ENCODE data around the gene JPH3.
"Not testable (repeated sequence)": the region's sequence is repeated elsewhere in the genome, so short reads cannot be mapped to it uniquely, and the experiment has no call there.

Gene JPH3

DNA sequence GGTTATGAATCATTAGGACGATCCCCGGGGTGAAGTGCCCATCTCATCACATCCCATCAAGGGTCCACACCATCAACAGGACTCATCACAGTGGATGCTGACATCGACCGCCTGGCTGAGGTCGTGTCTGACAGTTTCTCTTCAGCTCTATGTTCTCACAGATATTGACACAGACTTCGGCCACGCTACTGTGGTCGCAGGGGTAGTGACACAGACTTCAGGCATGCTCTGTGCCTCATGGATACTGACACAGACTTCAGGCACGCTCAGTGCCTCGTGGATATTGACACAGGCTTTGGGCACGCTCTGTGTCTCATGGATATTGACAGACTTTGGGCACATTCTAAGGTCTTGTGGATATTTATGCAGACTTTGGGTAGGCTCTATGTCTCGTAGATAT is 113.3 kb downstream of the JPH3 start:
- Histone ChIP-seq H3K4me3 (ENCODE audit: low read length) (no peak overlapping the region), H3K27ac (ENCODE audit: low read length) (no peak overlapping the region), H3K9ac (ENCODE audit: low read depth, low read length) (no peak overlapping the region), H3K4me1 (ENCODE audit: insufficient read depth, low read length) (no peaks in the 10 kb centered on the region), H3K36me3 (ENCODE audit: insufficient read depth, low read depth, low read length) (peaks cover 49% of the 10 kb centered on the region), H3K9me3 (ENCODE audit: insufficient read depth, low read depth, low read length) (no peaks in the 10 kb centered on the region), H3K27me3 (ENCODE audit: insufficient read depth, low read length) (no peaks in the 10 kb centered on the region)

DNA sequence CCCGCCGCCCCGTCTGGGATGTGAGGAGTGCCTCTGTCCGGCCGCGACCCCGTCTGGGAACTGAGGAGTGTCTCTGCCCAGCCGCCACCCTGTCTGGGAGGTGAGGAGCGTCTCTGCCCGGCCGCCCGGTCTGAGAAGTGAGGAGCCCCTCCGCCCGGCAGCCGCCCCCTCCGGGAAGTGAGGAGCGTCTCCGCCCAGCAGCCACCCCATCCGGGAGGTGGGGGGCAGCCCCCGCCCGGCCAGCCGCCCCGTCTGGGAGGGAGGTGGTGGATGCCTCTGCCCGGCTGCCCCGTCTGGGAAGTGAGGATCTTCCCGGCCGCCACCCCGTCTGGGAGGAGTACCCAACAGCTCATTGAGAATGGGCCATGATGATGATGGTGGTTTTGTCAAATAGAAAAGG is 116.5 kb downstream of the JPH3 start:
- H3K27ac ChIP-seq (ENCODE audit: low read length); H3K4me3 ChIP-seq (ENCODE audit: low read length); H3K9me3 ChIP-seq (ENCODE audit: insufficient read depth, low read depth, low read length); H3K4me1 ChIP-seq (ENCODE audit: insufficient read depth, low read length); H3K27me3 ChIP-seq (ENCODE audit: insufficient read depth, low read length); H3K9ac ChIP-seq (ENCODE audit: low read depth, low read length): not testable (repeated sequence)
- peaks cover 61% of the 10 kb centered on the region for H3K36me3 ChIP-seq (ENCODE audit: insufficient read depth, low read depth, low read length)

DNA sequence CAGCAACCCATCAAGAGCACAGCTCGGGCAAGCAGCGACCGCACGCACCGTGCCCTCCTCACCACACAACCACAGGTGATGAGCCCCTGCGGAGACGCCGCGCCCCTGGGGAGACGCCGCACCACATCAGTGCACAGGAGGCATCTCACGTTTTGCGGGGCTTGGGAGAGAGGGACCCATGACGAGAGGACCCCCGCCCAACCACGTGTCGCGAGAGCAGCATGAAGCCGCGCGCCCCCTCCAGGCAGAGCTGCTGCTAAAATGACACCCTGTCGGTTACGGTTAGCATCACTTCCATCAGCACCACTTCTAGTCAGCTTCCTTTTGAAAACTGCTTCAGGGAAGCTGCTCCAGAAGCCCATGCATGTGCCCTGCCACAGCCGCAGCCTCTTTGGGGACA is 118.1 kb downstream of the JPH3 start:
- no peaks in the 10 kb centered on the region for H3K27me3 ChIP-seq (ENCODE audit: insufficient read depth, low read length)
- no peak overlapping the region for H3K27ac ChIP-seq (ENCODE audit: low read length)
- no peaks in the 10 kb centered on the region for H3K4me1 ChIP-seq (ENCODE audit: insufficient read depth, low read length)
- no peaks in the 10 kb centered on the region for H3K9me3 ChIP-seq (ENCODE audit: insufficient read depth, low read depth, low read length)
- H3K4me3 ChIP-seq (ENCODE audit: low read length): no peak overlapping the region
- peaks cover 56% of the 10 kb centered on the region for H3K36me3 ChIP-seq (ENCODE audit: insufficient read depth, low read depth, low read length)
- no peak overlapping the region for H3K9ac ChIP-seq (ENCODE audit: low read depth, low read length)

DNA sequence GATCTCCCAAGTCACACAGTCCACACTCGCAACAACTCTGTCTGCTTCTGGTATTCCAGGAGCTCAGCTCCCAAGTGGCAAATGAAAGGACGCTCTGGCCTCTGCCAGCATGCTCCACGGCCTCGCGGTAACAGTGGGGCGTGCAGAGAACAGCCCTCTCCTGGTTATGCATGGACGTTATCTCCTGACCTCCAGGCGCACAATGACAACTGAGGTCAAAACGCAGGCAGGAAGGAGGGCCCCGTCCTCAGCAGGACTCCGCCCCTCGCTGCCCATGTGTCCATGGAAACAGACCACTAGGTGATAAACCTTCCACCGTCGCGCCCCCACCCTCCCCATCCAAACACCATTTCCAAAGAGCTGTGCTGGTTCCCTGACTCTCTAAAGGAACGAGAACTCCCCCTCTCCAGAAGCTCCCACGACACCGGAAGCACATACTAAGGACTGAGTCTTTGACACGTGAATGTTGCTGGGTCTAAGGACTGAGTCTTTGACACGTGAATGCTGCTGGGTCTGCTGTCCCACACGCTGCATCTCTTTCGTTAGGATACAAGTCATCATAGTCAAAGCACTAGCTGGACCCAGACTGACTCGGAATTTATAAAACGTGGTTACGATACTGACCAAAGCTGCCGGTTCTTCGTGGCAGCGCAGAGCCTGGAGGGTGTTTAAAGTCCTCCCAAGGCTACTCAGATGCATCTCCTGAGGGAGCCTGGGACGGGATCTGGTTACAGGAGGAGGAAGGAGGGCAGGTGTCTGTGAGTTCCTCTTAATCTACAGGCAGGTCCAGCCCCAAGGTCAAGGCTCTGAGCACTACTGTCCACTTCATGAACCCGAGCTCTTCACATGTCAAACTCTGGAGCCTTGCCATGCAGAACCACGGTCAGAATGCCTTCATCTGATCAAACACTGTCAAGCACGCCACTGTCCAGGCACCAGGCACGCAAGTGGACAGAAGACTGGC is 119.6 kb downstream of the JPH3 start:
- peaks cover 53% of the 10 kb centered on the region for H3K36me3 ChIP-seq (ENCODE audit: insufficient read depth, low read depth, low read length)
- no peak overlapping the region for H3K27ac ChIP-seq (ENCODE audit: low read length)
- no peaks in the 10 kb centered on the region for H3K27me3 ChIP-seq (ENCODE audit: insufficient read depth, low read length)
- H3K4me1 ChIP-seq (ENCODE audit: insufficient read depth, low read length): no peaks in the 10 kb centered on the region
- no peak overlapping the region for H3K9ac ChIP-seq (ENCODE audit: low read depth, low read length)
- no peak overlapping the region for H3K4me3 ChIP-seq (ENCODE audit: low read length)
- H3K9me3 ChIP-seq (ENCODE audit: insufficient read depth, low read depth, low read length): no peaks in the 10 kb centered on the region

DNA sequence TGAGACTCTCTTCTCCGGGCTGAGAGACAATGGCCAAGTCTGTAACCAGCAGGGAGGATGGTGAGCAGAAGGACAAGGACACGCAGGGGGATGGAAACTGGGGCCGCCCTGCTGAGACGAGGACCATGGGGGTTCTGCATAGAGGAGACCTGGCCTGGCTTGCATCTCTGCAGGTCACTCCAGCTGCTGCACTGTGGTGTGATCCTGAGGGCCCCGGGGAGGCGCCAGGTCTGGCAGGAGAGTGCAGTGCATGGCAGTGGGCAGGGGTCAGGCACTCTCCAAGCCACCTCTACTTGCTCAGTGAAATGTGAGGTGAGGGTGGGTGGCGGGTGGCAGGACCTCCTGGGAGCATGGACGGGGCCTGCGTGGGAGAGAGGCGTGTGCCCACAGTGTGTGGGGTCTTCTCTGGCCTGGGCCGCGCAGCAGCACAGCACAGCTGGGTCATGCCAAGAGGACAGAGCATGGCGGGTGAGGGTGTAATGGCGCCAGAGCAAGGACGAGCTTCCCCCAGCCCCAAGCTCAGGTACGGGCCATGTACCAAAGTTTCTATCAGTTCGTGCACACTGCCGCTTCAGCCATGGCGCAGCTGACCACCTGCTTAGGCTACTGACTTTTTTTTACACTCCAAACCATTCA is 120.4 kb downstream of the JPH3 start:
- Histone ChIP-seq H3K9me3 (ENCODE audit: insufficient read depth, low read depth, low read length) (no peaks in the 10 kb centered on the region), H3K27ac (ENCODE audit: low read length) (no peak overlapping the region), H3K4me3 (ENCODE audit: low read length) (no peak overlapping the region), H3K9ac (ENCODE audit: low read depth, low read length) (no peak overlapping the region), H3K36me3 (ENCODE audit: insufficient read depth, low read depth, low read length) (peaks cover 51% of the 10 kb centered on the region), H3K27me3 (ENCODE audit: insufficient read depth, low read length) (no peaks in the 10 kb centered on the region), H3K4me1 (ENCODE audit: insufficient read depth, low read length) (no peaks in the 10 kb centered on the region)

DNA sequence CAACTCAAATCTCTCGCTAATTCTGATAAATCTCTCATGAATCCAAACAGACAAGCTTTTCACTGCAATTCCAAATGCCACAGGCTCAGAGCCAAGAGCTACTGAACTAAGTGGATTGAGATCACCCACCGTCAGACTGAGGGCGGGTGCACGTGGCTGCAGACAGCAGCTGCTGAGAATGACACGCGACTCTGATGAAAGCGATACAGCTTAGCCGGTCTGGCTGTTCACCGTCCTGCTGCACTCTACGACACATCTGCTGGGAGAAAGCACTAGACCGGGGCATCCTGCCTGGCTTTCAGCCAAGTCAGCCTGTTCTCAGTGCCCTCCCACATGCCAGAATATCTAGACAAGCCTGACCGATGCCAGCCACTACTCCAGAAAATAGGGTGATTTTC is 120.9 kb downstream of the JPH3 start:
- Histone ChIP-seq H3K27ac (ENCODE audit: low read length) (no peak overlapping the region), H3K4me3 (ENCODE audit: low read length) (no peak overlapping the region), H3K4me1 (ENCODE audit: insufficient read depth, low read length) (no peaks in the 10 kb centered on the region), H3K27me3 (ENCODE audit: insufficient read depth, low read length) (no peaks in the 10 kb centered on the region), H3K36me3 (ENCODE audit: insufficient read depth, low read depth, low read length) (peaks cover 48% of the 10 kb centered on the region), H3K9me3 (ENCODE audit: insufficient read depth, low read depth, low read length) (no peaks in the 10 kb centered on the region), H3K9ac (ENCODE audit: low read depth, low read length) (no peak overlapping the region)

DNA sequence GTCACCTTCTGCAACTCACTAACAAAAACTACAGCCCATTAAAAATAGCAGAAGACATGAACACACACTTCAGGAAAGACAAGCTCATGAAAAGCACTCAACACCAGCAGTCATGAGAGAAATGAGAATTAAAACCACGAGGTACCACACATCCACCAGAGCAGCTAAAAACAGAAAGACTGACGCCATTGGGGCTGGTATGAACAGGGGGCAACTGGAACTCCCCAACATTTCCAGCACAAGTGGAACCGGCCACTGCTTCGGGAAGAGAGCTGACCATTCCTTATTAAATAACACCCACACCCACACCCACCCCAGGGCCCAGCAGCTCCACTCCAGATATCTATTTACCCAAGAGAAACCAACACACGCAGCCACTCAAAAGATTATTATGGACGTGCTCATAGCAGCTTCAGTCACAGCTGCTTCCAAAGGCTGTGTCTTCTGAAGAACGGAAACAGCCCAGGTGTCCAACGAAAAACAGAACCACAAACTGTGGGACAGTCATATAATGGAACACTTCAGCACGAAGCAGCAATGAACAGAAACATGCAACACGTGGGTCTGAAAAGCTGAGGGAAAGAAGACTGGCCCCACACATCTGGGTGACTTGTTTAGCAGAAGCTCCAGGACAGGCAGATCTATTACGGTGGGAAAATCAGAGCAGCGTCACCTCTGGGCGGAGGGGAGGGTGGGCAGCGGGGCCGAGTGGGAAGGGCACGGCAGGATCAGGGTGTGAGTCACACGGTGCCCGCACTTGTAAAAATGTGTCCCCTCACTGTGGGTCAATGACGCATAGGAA is 122.4 kb downstream of the JPH3 start:
- Histone ChIP-seq H3K9ac (ENCODE audit: low read depth, low read length) (no peak overlapping the region), H3K4me3 (ENCODE audit: low read length) (no peak overlapping the region), H3K27ac (ENCODE audit: low read length) (no peak overlapping the region), H3K9me3 (ENCODE audit: insufficient read depth, low read depth, low read length) (no peaks in the 10 kb centered on the region), H3K27me3 (ENCODE audit: insufficient read depth, low read length) (no peaks in the 10 kb centered on the region), H3K4me1 (ENCODE audit: insufficient read depth, low read length) (no peaks in the 10 kb centered on the region), H3K36me3 (ENCODE audit: insufficient read depth, low read depth, low read length) (peaks cover 55% of the 10 kb centered on the region)

DNA sequence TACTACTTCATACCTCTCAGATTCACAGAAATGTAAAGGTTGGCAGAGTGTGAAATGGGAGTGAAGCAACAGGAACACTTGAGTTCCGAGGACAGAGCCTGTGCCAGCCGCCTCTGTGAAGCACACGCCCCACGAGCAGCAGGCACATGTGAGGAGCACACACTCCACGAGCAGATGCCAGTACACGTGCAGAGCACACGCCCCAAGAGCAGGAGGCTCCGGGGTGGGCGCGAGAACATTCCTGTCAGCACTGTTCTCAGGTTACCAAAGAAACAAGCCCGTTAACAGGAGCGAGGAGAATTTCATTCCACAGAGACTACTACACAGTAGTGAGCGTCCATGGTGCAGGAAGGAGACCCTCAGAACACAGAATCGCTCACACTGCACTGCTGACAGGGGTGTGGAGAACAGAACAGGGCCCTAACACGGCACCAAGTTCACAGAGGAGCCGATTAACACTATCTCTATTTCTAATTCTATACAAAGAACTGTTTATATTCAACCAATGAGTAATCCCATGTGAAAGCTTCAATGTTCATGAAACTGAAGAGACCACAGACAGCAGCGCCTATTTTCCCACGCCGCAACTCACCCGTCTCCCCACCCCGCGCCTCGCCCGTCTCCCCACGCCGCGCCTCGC is 123.4 kb downstream of the JPH3 start:
- H3K36me3 ChIP-seq (ENCODE audit: insufficient read depth, low read depth, low read length): peaks cover 62% of the 10 kb centered on the region
- no peaks in the 10 kb centered on the region for H3K9me3 ChIP-seq (ENCODE audit: insufficient read depth, low read depth, low read length)
- H3K27ac ChIP-seq (ENCODE audit: low read length): no peak overlapping the region
- H3K4me1 ChIP-seq (ENCODE audit: insufficient read depth, low read length): no peaks in the 10 kb centered on the region
- no peaks in the 10 kb centered on the region for H3K27me3 ChIP-seq (ENCODE audit: insufficient read depth, low read length)
- H3K4me3 ChIP-seq (ENCODE audit: low read length): no peak overlapping the region
- no peak overlapping the region for H3K9ac ChIP-seq (ENCODE audit: low read depth, low read length)

DNA sequence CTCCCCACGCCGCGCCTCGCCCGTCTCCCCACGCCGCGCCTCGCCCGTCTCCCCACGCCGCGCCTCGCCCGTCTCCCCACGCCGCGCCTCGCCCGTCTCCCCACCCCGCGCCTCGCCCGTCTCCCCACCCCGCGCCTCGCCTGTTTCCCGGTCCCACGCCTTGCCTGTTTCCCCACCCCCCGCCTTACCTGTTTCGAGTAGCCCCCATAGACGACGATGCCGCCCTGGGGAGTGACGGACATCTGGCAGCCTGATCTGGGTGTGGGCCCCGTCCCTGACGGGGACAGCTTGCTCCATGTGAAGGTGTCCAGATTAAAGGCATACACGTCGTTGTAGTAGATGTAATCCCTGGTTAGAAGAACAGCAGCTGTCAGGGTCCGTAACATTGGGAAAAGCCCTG is 124.3 kb downstream of the JPH3 start:
- peaks cover 62% of the 10 kb centered on the region for H3K36me3 ChIP-seq (ENCODE audit: insufficient read depth, low read depth, low read length)
- not testable (repeated sequence) for H3K4me1 ChIP-seq (ENCODE audit: insufficient read depth, low read length); H3K9me3 ChIP-seq (ENCODE audit: insufficient read depth, low read depth, low read length); H3K9ac ChIP-seq (ENCODE audit: low read depth, low read length); H3K27ac ChIP-seq (ENCODE audit: low read length); H3K4me3 ChIP-seq (ENCODE audit: low read length); H3K27me3 ChIP-seq (ENCODE audit: insufficient read depth, low read length)

DNA sequence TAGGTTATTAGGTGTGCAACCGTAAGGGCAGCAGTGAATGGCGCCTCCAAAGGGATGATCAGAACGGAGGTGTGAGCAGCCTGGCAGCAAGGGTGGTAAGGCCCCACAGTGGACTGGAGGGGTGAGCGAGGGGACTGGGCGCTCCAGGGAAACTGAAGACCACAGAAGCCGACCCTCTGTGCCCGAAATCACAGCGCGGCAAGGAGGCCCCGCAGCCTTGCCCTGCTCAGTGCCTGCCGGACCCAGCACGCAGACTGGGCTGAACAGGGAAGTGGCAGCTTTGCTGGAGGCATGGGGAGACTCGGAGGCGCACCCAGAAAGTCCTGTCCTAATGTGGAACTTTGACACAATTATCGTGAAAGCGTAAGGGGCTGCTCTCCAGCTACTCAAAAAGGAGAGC is 125.0 kb downstream of the JPH3 start:
- H3K9me3 ChIP-seq (ENCODE audit: insufficient read depth, low read depth, low read length): no peaks in the 10 kb centered on the region
- peaks cover 57% of the 10 kb centered on the region for H3K36me3 ChIP-seq (ENCODE audit: insufficient read depth, low read depth, low read length)
- H3K27ac ChIP-seq (ENCODE audit: low read length): no peak overlapping the region
- no peak overlapping the region for H3K9ac ChIP-seq (ENCODE audit: low read depth, low read length)
- H3K4me1 ChIP-seq (ENCODE audit: insufficient read depth, low read length): no peaks in the 10 kb centered on the region
- no peak overlapping the region for H3K4me3 ChIP-seq (ENCODE audit: low read length)
- H3K27me3 ChIP-seq (ENCODE audit: insufficient read depth, low read length): no peaks in the 10 kb centered on the region

DNA sequence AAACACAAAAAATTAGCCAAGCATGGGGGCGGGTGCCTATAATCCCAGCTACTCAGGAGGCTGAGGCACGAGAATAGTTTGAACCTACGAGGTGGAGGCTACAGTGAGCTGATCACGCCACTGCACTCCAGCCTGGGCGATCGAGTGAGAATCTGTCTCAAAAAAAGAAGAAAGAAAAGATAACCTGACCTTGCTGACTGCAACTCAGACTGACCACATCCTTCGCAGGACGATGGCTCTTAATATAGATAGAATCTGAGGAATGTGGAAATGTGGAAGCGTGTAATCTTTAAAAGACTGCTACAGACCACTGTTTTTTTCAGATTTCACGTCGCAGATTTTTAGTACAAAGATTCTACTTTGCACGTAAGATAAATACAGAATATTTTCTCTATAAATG is 125.7 kb downstream of the JPH3 start:
- no peak overlapping the region for H3K27ac ChIP-seq (ENCODE audit: low read length)
- no peaks in the 10 kb centered on the region for H3K9me3 ChIP-seq (ENCODE audit: insufficient read depth, low read depth, low read length)
- no peak overlapping the region for H3K4me3 ChIP-seq (ENCODE audit: low read length)
- H3K36me3 ChIP-seq (ENCODE audit: insufficient read depth, low read depth, low read length): peaks cover 53% of the 10 kb centered on the region
- no peaks in the 10 kb centered on the region for H3K4me1 ChIP-seq (ENCODE audit: insufficient read depth, low read length)
- no peaks in the 10 kb centered on the region for H3K27me3 ChIP-seq (ENCODE audit: insufficient read depth, low read length)
- H3K9ac ChIP-seq (ENCODE audit: low read depth, low read length): no peak overlapping the region

Measured in iPS-20b (cell line).